GM12878 (cell line): ENCODE measurements around the gene TEX101.

Experiments
- ATF7 ChIP-seq: fragments of 450-650 bp; IDR thresholded peaks from 2 replicates; pipeline ENCODE4 v1.6.1; 2016; ENCODE audit warnings: low read depth, mild to moderate bottlenecking
- BMI1 ChIP-seq: fragments of 450-650 bp; IDR thresholded peaks from 2 replicates; pipeline ENCODE4 v1.6.1; 2016; ENCODE audit warnings: mild to moderate bottlenecking, moderate library complexity, borderline replicate concordance
- CREM ChIP-seq: IDR thresholded peaks from 2 replicates; pipeline ENCODE4 v1.6.1; 2014; ENCODE audit warnings: antibody characterized with exemption, low read depth
- CTCF ChIP-seq, 3 experiments: IDR thresholded peaks in 2 of 3; conservative IDR thresholded peaks in 1 of 3; 2 replicates each; pipeline ENCODE4 v1.5.1; 2011; ENCODE audit warnings: low read depth in 3 of 3, low read length in 3 of 3, mild to moderate bottlenecking in 3 of 3, control low read depth in 2 of 3, moderate library complexity in 2 of 3, inconsistent platforms in 1 of 3, mixed read lengths in 1 of 3; ENCODE audit not compliant: control insufficient read depth in 2 of 3, insufficient read depth in 1 of 3; ENCODE audit errors: extremely low read depth in 1 of 3
- EGR1 ChIP-seq, 2 experiments: IDR thresholded peaks; 1 replicate in 1 of 2; 2 replicates in 1 of 2; pipeline ENCODE4 v1.6.1; 2011 to 2012; ENCODE audit warnings: low read depth in 2 of 2, low read length in 2 of 2, borderline replicate concordance in 1 of 2, mild to moderate bottlenecking in 1 of 2, moderate library complexity in 1 of 2
- EZH2 ChIP-seq: IDR thresholded peaks from 2 replicates; pipeline ENCODE4 v1.6.1; 2012; ENCODE audit warnings: low read depth, mild to moderate bottlenecking, control low read depth, inconsistent platforms, low read length, borderline replicate concordance; ENCODE audit not compliant: control insufficient read depth
- LARP7 ChIP-seq: fragments of 450-650 bp; IDR thresholded peaks from 2 replicates; pipeline ENCODE4 v1.6.1; 2017; ENCODE audit warnings: mild to moderate bottlenecking
- MXI1 ChIP-seq: fragments of 150-350 bp; IDR thresholded peaks from 2 replicates; pipeline ENCODE4 v1.6.1; 2011; ENCODE audit warnings: low read depth, mild to moderate bottlenecking, inconsistent platforms, low read length, improper control_type of control experiment
- ZNF24 ChIP-seq: fragments of 450-650 bp; IDR thresholded peaks from 2 replicates; pipeline ENCODE4 v1.6.1; 2017; ENCODE audit warnings: antibody characterized with exemption, mild to moderate bottlenecking

GRCh38 chr19:43462785-43463380 is 48.2 kb downstream of the TEX101 start:
- TF ChIP-seq ATF7 (no peak), EGR1 (IDR thresholded peaks at IDR 0.05; ENCODE audit: borderline replicate concordance in 1 of 2, low read depth in 2 of 2, low read length in 2 of 2) (no peak), EZH2 (no peak), CTCF (IDR thresholded peaks at IDR 0.05 in 2 of 3, conservative IDR thresholded peaks at IDR 0.05 in 1 of 3; ENCODE audit: control insufficient read depth in 2 of 3, extremely low read depth in 1 of 3, insufficient read depth in 1 of 3, low read depth in 3 of 3, low read length in 3 of 3) (no peak), MXI1 (no peak), ZNF24 (no peak), CREM (no peak), LARP7 (no peak), BMI1 (no peak)
